ENCODE results near the gene ERFL.

The ERFL gene

DNA sequence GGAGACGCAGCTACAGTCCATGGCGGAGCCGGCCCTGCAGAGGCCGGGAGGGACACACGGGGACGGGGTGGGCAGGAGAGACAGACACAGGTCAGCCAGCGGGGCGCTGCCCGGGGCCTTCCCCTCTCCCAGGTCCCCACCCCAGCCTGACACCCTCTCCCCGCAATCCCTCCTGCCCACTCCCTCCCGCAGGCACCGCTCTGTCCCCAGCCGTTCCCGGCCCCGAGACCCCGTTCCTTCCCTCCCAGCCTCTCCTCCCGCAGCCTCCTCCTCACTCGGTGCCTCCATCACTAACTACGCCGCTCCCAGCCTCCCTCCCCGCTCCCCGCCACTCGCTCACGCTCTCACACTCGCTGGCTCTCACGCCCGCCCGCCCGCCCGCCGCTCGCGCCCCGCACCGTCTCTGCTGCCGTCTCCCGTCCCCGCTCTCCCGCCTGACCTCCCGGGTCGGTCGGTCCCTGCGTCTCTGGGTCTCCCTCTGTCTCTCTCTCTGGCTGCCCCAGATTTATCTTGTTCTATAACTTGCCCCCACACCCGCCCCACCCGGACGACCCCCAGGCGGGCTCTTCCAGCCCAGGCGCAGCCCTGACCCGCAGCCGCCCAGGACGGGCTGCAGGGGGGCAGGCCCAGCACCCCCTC is 15.2 kb downstream of the ERFL start:
- no peak for DNase-seq

DNA sequence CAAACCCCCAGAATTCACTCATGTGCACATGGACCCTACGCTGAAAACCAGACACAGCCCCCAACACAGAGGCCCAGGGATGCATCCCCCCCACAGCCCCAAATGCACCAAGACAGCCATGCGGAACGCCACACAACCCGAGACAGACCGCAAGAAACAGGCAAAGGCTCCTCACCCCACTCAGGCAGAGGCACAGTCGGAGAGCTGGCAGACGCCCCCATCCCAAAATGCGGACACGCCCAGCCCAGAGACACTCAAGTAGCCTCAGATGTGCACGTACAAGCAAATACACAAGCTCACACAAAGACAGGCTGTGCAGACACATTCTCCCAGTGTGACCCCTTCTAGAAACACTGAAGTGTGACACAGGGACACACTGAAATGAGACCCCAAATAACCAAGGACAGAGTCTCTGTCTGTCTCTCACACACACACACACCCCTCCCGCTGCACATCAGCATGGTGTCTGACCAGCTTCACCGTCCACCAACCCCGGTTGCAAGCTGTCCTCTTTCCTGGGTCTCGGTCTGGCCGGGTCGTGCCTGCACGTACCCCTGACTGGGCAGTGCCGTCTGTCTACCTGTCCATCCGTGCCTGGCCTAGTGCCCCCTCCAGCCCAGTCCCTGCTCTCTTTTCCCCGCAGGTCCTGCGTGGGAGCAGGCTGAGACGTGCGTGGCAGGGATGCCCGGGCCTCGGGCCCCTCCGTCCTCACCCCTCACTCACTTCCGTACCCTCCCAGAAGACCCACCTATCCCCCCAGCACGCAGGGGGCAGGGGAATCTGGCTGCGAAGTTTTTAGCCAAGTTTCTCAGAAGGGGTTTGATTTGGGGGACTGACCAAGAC is 16.1 kb downstream of the ERFL start:
- DNase-seq, result no peak

DNA sequence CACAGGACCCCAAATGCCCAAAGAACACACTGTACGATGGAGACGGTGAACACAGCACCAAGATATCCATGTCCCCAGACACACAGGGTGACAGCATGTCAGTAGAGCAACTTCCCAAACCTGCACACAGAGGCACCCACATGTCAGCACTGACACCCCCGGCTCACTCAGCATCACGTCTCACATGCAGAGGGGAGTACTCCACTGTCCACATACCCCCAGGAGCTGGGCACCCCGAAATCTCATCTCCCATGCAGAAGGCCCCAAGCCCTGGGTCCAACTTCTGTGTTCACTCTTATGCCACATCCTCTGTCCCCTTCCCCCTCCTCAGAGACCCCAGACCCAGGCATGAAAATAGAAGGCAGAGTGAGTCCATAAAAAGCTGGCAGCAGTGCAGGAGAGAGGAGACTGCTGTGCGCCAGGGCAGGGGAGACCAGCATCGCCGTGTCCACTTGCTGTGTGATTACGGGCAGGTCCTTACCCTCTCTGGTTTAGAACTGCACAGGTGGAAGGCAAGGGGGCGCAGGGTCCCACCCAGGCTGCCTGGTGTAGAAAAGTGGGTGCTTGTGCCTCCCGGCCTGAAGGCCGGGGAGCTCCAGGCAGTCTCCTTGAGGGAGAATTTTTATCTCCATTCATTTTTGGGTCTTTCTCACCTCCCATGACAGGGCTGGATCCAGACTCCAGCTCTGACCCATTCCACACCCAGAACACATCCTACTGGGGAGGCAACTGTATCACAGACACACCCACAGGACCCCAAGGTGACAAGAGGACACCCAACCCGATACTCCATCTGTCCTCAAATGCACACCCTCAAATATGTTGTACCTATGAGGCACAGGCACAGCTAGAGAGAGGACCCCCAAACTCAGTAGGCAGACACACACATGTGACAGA is 17.0 kb downstream of the ERFL start:
- no peak for DNase-seq

DNA sequence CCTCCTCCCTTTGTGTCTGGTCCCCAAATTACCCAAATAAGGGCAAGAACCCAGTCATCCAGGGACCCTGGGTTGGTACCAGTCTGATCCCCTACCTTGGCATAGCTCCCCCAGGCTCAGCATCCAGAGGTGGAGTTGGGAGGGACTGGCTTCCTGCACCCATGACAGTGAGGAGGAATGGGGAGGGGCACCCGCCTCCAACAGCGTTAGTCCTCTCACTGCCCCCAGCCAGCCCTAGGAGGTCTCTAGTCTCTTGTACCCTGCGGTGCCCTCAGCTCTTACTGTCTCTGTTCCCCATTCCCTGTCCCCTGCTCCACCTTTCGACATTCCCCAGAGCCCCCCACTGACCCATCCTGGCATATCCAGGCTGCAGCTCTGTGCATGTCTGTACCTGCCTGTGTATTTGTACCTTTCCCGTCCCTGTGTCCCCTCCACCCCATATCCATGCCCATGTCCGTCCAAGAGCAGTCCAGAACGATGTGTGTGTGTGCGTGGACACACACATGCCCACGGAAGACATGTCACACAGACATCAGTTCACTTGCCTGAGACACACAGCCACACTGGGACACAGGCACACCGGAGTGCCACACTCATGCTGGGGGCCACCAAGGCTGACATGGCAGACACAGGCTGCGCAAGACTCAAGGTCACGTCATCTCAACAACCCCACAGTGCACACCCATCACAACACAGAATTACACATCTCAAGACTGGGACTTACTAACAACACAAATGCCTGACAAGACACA is 17.8 kb downstream of the ERFL start:
- no peak for DNase-seq

DNA sequence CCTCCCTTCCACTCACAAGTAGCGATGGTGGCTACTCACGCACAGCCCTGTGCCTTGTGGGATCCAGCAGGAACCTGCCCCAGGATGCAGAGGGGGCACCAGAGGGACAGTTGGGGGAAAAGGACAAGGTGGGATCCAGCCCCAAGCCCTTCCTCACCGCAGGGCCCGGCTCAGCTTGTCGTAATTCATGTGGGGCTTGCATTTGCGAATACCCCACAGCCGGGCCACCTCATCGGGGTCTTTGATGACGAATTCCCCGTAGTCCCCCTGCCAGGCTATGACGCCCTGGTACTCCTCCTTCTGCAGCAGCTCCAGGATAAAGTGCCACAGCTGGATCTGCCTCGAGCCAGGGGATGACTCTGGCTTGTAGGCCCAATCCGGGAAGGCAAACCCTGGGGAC is 18.5 kb downstream of the ERFL start:
- DNase-seq, result no peak

DNA sequence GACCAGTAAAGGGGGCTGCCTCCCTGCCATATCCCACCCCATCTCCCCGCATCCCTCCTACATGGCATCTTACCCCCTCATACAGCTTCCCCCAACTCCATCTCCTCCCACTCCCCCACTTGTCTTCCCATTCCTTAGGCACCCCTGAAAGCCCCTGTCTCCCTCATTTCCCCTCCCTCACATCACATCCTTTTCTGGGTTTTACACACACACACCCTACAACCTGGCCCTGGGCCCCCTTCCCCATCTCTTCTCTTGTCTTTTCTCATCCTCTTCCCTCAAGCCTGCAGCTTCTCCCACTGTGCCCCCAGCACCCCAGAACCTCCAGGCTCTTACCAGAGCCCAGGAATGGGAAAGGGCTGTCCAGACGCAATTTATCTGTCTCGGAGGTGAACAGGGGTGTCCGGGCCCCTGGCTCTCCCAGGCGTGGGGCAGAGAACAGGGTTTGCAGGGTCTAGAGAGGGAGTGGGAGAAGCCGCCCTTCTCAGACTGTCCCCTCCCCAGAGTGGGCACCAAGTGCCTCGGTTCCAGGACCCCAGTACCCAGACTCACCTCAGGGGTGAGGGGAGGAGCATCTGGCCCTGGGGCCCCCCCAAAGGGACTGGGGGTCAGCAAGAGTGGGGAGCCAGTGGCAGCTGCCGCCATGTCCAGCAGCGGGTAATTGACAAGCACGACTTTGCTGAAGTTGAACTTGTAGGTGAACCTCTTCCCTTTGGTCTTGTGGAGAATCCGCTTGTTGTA is 19.4 kb downstream of the ERFL start:
- no peak for DNase-seq

DNA sequence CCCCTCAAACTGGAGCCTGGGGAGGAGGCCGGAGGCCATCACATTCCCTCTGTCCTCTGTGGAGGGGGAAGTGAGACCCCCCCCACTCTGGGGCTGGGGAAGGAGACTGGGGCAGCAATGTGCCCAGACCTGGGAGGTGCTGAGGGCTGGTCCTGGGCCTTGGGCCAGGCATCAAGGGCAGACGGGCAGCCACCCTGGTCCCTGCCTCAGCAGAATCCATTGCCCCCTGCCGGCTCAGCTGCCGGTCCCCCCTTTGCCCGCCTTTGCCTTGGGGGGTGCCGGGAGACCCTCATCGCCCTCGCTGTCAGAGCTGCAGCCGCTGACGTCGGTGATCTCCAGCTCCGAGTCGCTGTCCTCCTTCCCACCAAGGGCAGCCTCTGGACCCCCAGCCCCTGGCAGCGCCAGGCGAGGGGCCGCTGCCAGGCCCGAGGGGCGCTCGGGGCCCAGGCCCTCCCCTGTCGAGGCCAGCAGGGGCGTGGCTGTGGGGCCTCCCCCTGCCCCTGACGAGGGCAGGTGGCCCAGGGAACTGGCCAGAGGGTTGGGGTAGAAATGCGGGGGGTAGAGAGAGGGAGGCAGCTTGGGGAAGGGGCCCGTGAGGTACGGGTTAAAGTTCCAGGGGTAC is 20.1 kb downstream of the ERFL start:
- DNase-seq, result no peak

DNA sequence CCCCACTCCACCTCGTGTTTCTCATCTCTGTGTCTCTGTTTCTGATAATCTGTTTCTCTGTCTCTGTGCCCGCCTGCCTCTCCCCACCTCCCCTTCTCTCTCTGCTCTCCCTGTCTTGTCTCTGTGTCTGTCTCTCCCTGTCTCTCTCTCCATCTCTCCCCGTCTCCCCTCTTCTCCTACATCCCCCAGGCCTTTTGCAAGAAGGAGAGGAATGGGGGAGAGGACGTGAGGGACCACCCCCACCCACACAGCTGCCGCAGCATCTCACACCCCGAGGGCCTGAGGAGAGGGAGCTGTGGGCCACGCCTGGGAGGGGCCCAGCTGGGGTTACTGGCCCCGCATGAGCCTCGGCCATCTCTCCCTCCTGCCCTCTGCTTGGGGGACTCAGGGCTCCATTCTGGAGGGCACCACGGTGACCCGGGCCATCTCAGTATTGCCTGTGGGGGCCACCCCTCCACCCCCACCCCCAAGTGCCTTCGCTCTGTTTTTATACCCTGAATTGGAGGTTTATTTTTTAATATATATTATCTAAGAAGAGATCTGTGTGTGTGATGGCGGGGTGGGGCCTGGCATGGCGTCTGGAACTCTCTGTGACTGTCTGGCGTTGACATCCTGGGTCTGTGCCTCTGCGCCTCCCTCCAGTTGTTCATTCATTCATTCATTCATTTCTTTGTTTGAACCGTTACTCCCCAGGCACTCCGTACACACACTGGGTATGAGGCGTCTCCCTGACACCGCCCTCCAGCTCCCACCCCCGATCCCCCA is 21.2 kb downstream of the ERFL start:
- no peak for DNase-seq

DNA sequence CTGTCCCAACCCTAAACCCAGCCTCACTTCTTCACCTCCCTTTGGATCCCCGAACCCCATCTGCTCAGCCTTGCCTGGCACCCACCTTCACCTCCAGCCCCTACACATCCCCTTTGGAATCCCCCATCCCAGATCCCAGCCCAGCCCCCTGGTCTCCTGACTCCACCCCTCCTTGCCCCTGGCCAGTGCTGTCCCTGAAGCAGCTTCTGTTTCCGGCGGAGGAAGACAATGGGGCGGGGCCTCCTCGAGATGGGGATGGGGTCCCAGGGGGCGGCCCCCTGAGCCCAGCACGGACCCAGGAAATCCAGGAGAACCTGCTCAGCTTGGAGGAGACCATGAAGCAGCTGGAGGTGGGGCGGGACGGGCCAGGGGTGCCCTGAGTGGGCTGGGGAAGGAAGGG is 22.0 kb downstream of the ERFL start:
- DNase-seq, result no peak

DNA sequence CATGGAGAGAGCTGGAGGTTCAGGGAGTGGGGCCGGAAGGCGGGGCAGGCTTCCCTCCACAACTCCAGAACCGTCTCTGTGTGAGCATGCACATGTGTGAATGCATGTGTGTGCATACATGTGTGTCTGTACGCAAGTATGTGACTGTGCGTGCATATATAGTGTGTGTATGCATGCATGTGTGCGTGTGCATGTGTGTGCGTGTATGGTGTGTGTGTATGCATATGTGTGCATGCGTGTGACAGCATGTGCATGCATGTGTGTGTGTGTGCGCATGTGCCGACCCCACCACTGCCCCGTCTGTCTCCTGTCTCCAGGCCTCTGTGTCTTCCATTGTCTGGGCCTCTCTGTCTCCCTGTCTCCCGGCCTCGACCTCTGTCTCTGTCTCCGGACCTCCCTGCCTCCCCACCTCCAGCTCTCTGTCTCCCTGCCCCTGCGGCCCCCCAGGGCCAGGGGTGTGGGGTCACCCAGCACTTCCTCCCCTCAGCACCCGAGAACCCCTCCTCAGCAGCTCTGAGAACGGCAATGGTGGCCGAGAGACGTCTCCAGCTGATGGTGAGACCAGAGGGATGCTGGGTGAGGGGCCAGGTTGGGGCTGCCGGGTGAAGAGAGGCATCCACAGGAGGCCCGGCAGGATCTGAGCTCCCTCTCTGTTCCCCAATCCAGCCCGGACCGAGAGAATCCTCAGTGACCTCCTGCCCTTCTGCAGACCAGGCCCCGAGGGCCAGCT is 22.8 kb downstream of the ERFL start:
- DNase-seq, result no peak

DNA sequence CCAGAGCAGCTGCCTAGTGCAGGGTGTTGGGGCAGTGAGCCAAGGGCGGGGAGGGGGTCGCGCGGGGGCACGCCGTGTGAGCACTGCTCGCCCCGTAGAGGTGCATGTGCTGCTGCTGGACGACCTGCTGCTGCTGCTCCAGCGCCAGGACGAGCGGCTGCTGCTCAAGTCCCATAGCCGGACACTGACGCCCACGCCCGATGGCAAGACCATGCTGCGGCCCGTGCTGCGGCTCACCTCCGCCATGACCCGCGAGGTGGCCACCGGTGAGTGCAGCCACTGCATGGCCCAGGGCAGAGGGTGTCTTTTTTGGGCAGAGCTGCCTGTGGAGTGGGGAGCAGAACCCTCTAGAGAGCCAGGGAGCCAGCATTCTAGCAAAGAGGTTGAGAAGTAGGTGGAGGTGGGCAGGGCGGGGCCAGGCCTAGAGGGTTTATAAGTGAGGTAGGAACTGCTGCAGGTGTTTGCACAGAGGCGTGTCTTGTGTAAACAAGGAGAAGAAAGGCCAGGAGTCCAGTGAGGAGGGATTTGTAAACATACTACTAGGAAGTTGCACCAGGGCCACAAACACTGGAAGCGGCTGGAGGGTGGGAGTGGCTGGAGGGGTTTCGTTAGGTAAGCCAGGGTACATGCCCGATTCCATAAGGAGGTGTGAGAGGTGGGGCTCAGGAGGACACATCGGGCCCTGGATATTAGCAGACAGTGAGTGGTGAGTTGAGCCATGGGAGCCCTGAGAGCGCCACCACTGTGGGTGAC is 24.0 kb downstream of the ERFL start:
- no peak for DNase-seq

DNA sequence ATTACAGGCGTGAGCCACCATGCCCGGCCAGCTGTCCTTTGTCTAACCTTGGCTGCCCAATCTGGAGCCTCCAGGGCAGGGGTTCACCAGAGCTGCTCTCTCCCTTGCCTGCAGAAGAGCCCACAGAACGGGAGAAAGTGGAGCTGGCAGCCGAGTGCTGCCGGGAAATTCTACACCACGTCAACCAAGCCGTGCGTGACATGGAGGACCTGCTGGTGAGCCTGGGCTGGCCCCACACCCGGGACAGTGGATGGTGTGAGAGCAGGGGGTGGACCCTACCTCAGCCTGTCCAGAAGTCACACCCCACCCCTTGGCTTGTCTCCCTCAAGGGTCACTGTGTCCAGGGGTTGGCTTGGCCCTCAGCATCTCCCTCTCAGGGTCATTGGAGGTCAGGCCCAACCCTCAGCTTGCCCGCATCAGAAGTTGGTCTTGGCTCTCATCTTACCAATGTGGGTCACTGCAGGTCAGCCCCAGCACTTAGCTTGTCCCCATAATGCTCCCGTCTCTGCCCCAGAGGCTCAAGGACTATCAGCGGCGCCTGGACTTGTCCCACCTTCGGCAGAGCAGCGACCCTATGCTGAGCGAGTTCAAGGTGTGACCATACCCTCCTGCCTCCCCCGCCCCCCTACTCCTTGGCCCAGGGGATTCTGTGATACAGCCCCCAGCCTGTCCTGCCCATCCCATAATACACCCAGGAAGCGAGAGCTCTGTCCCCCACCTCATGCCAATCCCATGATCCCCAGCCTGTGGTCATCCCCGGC is 24.9 kb downstream of the ERFL start:
- DNase-seq, result no peak

DNA sequence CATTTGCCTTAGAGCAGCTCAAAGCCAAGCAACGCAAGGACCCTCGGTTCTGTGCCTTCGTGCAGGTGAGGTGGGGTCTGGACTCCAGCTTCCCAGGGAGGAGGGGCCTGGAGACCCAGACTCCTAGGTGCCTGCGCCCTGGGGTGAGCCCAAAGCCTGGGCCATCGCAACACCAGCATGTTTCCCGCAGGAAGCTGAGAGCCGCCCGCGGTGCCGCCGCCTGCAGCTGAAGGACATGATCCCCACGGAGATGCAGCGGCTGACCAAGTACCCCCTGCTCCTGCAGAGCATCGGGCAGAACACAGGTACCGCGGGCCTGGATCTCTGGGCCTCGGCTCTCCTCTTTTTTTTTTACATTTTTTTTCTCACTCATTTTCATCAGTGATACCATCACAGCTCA is 25.7 kb downstream of the ERFL start:
- no peak for DNase-seq

DNA sequence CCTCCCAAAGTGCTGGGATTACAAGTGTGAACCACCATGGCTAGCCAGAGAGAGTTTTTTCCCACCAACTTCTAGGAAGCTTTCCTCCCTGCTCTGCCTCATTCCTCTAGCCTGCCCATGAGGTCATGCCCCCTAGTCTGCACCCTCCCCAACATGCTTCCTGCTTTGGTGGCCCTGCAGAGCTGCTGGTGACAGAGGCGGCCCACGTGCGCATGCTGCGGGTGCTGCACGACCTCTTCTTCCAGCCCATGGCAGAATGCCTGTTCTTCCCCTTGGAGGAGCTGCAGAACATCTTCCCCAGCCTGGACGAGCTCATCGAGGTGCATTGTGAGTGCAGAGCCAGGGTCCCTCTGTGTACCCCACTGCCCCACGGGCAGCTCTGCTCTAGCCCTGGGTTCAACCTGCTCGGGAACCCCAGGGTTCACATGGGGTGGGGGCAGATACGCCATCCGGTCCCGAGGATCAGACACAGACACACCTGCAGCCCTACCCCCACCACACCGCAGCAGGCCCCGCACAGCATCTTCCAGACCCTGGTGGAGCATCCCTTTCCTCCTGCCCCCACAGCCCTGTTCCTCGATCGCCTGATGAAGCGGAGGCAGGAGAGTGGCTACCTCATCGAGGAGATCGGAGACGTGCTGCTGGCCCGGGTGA is 26.4 kb downstream of the ERFL start:
- DNase-seq, result no peak

DNA sequence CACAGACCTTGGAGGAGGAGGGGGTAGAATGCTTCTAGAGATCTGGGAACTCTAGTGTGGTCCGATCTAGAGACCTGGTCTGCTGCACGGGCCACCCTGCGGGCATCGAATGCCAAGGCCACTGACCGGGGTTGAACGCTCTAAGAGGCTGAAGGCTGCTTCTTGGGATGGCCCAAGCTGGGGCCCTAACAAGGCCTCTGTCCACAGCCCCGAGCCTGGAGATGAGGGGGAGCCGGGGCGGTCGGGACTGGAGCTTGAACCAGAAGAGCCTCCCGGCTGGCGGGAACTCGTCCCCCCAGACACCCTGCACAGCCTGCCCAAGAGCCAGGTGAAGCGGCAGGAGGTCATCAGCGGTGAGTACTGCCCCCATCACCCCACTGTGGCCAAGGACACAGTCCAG is 30.0 kb downstream of the ERFL start:
- DNase-seq, result no peak

DNA sequence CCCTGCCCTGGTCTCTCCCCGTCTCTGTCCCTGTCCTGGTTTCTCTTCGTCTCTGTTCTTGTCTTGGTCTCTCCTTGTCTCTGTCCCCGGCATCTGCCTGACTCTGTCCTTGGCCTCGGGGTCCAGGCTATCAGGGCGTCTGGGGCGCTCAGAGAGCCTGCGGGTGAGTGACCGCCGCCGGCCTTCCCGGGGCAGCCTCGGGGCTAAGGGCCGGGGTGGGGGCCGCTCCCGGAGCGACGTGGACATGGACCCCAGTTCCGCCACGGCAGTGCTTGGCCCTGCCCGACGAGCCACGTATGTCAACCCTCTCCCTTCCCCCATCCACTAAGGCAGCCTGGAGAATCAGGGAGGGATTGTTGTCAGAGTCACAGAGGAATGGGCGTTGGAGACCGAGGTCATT is 30.4 kb downstream of the ERFL start:
- DNase-seq, result no peak

DNA sequence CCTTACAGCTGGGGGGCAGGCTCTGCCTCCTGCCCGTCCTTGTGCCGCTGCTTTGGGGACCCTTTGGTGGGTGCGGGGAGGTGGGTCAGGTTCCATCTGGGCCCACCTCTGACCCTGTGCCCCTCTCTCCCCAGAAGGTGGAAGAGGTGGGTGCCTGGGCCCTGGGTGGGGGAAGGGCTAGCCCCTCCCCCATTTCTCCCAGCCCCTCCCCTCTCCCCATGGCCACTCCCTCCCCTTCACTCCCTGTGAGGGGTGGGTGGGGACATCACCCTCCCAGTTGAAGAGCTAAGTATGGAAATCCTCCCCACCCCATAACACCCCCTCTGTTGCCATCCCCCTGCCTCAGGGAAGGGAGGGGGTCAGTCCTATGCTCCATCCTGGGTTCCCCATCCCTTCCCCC is 31.1 kb downstream of the ERFL start:
- DNase-seq, result no peak

DNA sequence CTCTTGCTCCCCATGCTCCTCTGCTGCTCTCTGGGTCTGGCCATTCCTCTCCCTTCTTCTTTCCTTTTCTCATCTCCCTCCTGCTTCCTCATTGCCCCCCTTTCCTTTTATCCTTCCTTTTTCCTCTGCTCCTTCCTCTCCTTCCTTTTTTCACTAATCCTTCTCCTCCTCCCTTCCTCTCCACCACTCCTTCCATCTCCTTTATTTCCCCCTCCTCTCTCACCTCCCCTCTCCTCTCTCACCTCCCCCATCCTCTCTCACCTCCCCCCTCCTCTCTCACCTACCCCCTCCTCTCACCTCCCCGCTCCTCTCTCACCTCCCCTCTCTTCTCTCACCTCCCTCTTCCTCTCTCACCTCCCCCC is 31.7 kb downstream of the ERFL start:
- no peak for DNase-seq

Data from T1000 (cell line).